Keratinocyte (primary cell): ENCODE results near the gene IFI16.

ENCODE experiments used
- CTCF ChIP-seq, 3 experiments: IDR thresholded peaks in 1 of 3; conservative IDR thresholded peaks in 1 of 3; optimal IDR thresholded peaks in 1 of 3; 2 replicates in 2 of 3; 3 replicates in 1 of 3; pipeline versions ENCODE3 to v1.5.1; 2011; ENCODE audit warnings: low read length in 3 of 3, mild to moderate bottlenecking in 3 of 3, moderate library complexity in 2 of 3, control low read depth in 1 of 3, inconsistent platforms in 1 of 3; ENCODE audit not compliant: insufficient read depth in 2 of 3; ENCODE audit errors: extremely low read depth in 1 of 3
- EZH2 ChIP-seq: IDR thresholded peaks from one replicate; pipeline ENCODE4 v1.6.1; 2012; ENCODE audit warnings: inconsistent platforms, mild to moderate bottlenecking, low read length, moderate library complexity

DNA sequence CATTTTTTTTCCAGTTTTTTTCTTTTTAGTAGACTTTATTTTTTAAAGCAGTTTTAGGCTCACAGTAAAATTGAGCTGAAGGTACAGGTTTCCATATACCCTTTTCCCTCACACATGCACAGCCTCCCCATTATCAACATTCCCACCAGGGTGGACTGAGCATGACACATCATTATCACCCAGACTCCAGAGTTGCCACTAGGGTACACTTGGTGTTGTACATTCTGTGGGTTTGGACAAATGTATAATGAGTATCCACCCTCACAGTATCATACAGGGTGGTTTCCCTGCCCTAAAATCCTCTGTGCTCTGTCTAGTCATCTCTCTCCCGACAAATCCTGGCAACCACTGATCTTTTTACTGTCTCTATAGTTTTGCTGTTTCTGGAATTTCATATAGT lies 69.8 kb downstream of the IFI16 start:
- peak in 1 of 3 experiments; percentile 4 for TF ChIP-seq CTCF (optimal IDR thresholded peaks at IDR 0.05 in 1 of 3, IDR thresholded peaks at IDR 0.05 in 1 of 3, conservative IDR thresholded peaks at IDR 0.05 in 1 of 3; ENCODE audit: extremely low read depth in 1 of 3, insufficient read depth in 2 of 3, low read length in 3 of 3)
- TF ChIP-seq EZH2 = no peak
